ENCODE measurements around the gene ARID3A.

DNA sequence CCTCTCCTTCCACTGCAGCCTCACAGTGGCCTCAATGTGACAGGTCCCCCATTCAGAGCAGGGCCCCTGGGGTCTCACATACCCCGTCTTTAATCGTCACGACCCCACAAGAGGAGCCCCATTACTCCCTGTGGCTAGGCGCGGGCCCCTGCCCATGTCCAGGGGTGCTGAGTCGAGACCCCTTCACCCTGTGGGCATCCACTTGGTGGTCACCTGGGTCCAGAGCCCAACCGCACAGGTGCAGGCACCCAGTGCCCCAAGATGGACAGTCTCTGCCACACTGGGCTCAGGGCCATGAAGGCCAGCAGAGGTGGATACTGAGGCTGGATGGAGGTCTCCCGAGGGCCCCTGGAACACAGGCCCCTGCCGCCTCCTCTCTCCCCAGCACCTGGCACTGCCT lies 92.1 kb downstream of the ARID3A start:
- TF ChIP-seq, protein P1, sequence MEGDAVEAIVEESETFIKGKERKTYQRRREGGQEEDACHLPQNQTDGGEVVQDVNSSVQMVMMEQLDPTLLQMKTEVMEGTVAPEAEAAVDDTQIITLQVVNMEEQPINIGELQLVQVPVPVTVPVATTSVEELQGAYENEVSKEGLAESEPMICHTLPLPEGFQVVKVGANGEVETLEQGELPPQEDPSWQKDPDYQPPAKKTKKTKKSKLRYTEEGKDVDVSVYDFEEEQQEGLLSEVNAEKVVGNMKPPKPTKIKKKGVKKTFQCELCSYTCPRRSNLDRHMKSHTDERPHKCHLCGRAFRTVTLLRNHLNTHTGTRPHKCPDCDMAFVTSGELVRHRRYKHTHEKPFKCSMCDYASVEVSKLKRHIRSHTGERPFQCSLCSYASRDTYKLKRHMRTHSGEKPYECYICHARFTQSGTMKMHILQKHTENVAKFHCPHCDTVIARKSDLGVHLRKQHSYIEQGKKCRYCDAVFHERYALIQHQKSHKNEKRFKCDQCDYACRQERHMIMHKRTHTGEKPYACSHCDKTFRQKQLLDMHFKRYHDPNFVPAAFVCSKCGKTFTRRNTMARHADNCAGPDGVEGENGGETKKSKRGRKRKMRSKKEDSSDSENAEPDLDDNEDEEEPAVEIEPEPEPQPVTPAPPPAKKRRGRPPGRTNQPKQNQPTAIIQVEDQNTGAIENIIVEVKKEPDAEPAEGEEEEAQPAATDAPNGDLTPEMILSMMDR (conservative IDR thresholded peaks at IDR 0.05; ENCODE audit: low read length): no peak
- no peak for TF ChIP-seq EZH2phosphoT487 (IDR thresholded peaks at IDR 0.05; ENCODE audit: borderline replicate concordance, low read depth, low read length)
